Heart right ventricle (tissue), 16 donors: ENCODE data around the gene AQP9. TPM values are rescaled to one million over a fixed set of nuclear protein-coding genes. Genes with fewer than 3 reads are reported as not detected.

ENCODE experiments used
- ATAC-seq, 8 donors: fragments of 200-7000 bp; cut with Tn5 transposase; one replicate each; pipeline ENCODE4 v1.9.1; 2020; ENCODE audit warnings: mild to moderate bottlenecking in 8 of 8, moderate library complexity in 8 of 8, moderate number of reproducible peaks in 1 of 8
- DNase-seq, 2 donors: peaks; one replicate each; pipeline ENCODE4 v3.0.0-alpha.2; 2020
- H3K27ac ChIP-seq, 10 donors: fragments of 200-600 bp; sonication (generic) in 2 of 10; one replicate each; pipeline versions ENCODE4 v1.5.0 to v1.8.0; 2020 to 2022; ENCODE audit warnings: mild to moderate bottlenecking in 3 of 10
- H3K27me3 ChIP-seq, 7 donors: fragments of 200-600 bp; one replicate each; pipeline ENCODE4 v1.8.0; 2021 to 2022; ENCODE audit warnings: mild to moderate bottlenecking in 2 of 7
- H3K36me3 ChIP-seq, 9 donors: fragments of 200-600 bp; sonication (generic) in 1 of 9; one replicate each; pipeline versions ENCODE4 v1.5.0 to v1.8.0; 2020 to 2022; ENCODE audit warnings: mild to moderate bottlenecking in 2 of 9
- H3K4me1 ChIP-seq, 9 donors: fragments of 200-600 bp; sonication (generic) in 1 of 9; one replicate each; pipeline versions ENCODE4 v1.5.0 to v1.8.0; 2020 to 2022; ENCODE audit warnings: mild to moderate bottlenecking in 4 of 9
- H3K4me3 ChIP-seq, 10 donors: fragments of 200-600 bp; sonication (generic) in 2 of 10; one replicate each; pipeline versions ENCODE4 v1.5.0 to v1.8.0; 2020 to 2022; ENCODE audit warnings: mild to moderate bottlenecking in 7 of 10, moderate library complexity in 2 of 10
- H3K9me3 ChIP-seq, 11 donors: fragments of 200-600 bp in 10 of 11; sonication (generic) in 2 of 11; one replicate each; pipeline versions ENCODE4 v1.5.0 to v1.8.0; 2013 to 2022; ENCODE audit warnings: mild to moderate bottlenecking in 2 of 11, control low read depth in 1 of 11, moderate library complexity in 1 of 11
- CTCF ChIP-seq, 9 donors: fragments of 200-600 bp; sonication (generic) in 2 of 9; IDR thresholded peaks; one replicate each; pipeline versions ENCODE4 v1.5.0 to v1.8.0; 2021 to 2022; ENCODE audit warnings: antibody characterized with exemption in 9 of 9, mild to moderate bottlenecking in 5 of 9, moderate library complexity in 1 of 9
- WGBS, 2 donors: extraction: QIAGEN DNeasy Blood & Tissue Kit; methylation state at CpG; one replicate each; pipeline ENCODE4 v1.1.7; 2013; ENCODE audit warnings: inconsistent platforms in 1 of 2; 5-methylcytosine and 5-hydroxymethylcytosine counted together
- intact Hi-C, 10 donors: fragments of 100-400 bp; cut with DNase I; formaldehyde crosslinking; loops; one replicate each; pipeline versions ENCODE4 v1.11.1 to v1.14.2; 2022
- polyA plus RNA-seq, 2 donors: library from polyadenylated mRNA; stranded (reverse); fragments of 200-250 nt; gene quantifications; one replicate each; pipeline ENCODE4 v1.2.3, GENCODE V29; 2013
- total RNA-seq, 10 donors: library from RNA; stranded (reverse); fragmentation: NEBNext Ultra II Directional in 3 of 10; extraction: Animal tissue kit (Norgen Biotek cat#: 25700) in 3 of 10; gene quantifications; one replicate each; pipeline versions ENCODE4 v1.2.1 to v1.2.4, GENCODE V29; 2021 to 2023
- donor health status: Arrhythmogenic right ventricular cardiomyopathy.
- donor health status: ischemic (EF 13 %, LVEDD 7.1; RV severe dilation, severe dysfunction).
- donor health status: healthy with polysubstance abuse.
- donor health status: DM: no; HTN: yes; CAD: no.
- donor health status: DM: no; HTN: no; CAD: no.
- donor health status: ischemic (EF 25% LVEDD 6.9; RV normal size, moderate dysfunction).
- donor health status: ischemic (EF 25% LVEDD 5.7; RV mildly dilated, moderate dysfunction).
- donor health status: healthy.
- donor health status: DM: yes; HTN: yes; CAD: no.
- donor health status: Ischemic cardiomyopathy.
- donor health status: ischemic (EF 35%, LVEDD 5.7; RV mildly dilated, moderate dysfunction).
- donor health status: nonischemic (EF 11% LVEDD 7.7; RV severe dilation, severe dysfunction).
- donor health status: DM: yes; HTN: yes; CAD: no.
- donor health status: PGD.
- donor health status: ischemic (EF 29% LVEDD 5.4; RV normal size, mild dysfunction).
- donor health status: nonischemic (EF 23%, LVEDD 6.1; RV moderate dilation, normal function).

The AQP9 gene
- total and polyA plus RNA-seq, 12 donors, result 0.42 to 3.3 (median 0.87) TPM; not detected in 1

DNA sequence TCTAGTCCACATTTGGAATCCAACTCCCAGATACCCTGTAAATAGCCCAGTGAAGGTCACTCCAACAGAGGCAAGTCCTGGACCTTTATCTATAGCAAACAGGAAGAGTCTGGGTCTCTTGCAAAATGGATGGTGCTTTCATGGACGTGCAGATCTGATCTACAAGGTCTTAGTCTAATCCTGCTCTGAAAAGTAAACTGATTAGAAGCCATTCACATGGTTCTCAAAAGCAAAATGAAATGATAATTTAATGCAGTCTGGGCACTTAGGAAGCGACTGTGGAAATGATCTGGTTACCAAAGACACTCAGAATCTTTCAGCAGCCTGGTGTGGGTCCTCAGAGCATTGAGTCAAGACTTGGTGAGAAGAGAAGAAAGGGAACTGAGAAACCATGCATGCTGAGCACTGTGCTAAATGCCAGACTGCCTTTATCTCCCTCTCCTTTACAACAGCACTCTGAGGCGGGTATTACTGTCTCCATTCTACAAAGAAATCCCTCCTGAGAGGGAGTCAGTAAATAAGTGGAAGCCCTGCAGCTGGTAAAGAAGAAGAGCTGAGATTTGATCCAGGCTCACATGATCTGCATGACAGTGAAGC is 29.0 kb downstream of the AQP9 start:
- no peak for ATAC-seq
- peaks cover 0 to 15% (median 0%) of the 10 kb centered on the region in 9 donors for H3K36me3 ChIP-seq
- no peak overlapping the region for H3K4me3 ChIP-seq
- intact Hi-C loops, result no loop called here
- H3K27ac ChIP-seq, result no peak overlapping the region
- H3K4me1 ChIP-seq, result peaks cover 0 to 13% (median 8%) of the 10 kb centered on the region in 9 donors
- no peak for TF ChIP-seq CTCF (IDR thresholded peaks at IDR 0.05)
- 67 to 74% methylated on average over 3 of the region's 3 CpGs for WGBS, 2 donors
- H3K27me3 ChIP-seq, result peaks cover 0 to 8% (median 0%) of the 10 kb centered on the region in 7 donors
- H3K9me3 ChIP-seq, result no peaks in the 10 kb centered on the region
- no peak for DNase-seq

DNA sequence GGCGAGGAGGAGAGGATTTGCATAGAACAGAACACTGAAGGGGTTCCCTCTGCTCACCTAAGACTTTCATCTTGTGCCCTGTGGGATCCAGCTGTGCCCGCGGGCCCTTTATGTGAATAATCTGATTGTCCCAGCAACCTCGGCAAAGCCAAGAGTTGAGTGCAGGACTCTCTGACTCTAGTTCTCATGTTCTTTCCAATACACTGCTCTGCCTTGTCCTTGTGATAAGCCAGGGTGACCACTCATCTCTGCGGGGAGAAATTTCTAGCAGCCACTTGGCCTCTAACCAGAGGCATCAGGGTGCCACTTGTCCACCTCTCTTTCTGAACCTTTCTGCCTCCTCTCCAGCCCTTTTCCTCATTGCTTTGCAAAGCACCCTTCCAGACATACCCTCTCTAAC is 31.8 kb downstream of the AQP9 start:
- peaks cover 0 to 14% (median 4%) of the 10 kb centered on the region in 7 donors for H3K27me3 ChIP-seq
- whole genome bisulfite sequencing, 2 donors, result 72 to 81% methylated on average over 5 of the region's 5 CpGs
- peaks cover 0 to 25% (median 0%) of the 10 kb centered on the region in 9 donors for H3K36me3 ChIP-seq
- no peak for TF ChIP-seq CTCF (IDR thresholded peaks at IDR 0.05)
- H3K27ac ChIP-seq, result no peak overlapping the region
- no peak for DNase-seq
- no peak overlapping the region for H3K4me3 ChIP-seq
- intact Hi-C loops, result loop anchor here in 1 of 10 donors (5.0 kb wide), 1 partner anchor 53 kb away; no protein-coding TSS in a partner anchor
- ATAC-seq, result peak in 3 of 8 donors; percentile 39 to 79 (median 78)
- no peaks in the 10 kb centered on the region for H3K9me3 ChIP-seq
- peaks cover 0 to 13% (median 8%) of the 10 kb centered on the region in 9 donors for H3K4me1 ChIP-seq

DNA sequence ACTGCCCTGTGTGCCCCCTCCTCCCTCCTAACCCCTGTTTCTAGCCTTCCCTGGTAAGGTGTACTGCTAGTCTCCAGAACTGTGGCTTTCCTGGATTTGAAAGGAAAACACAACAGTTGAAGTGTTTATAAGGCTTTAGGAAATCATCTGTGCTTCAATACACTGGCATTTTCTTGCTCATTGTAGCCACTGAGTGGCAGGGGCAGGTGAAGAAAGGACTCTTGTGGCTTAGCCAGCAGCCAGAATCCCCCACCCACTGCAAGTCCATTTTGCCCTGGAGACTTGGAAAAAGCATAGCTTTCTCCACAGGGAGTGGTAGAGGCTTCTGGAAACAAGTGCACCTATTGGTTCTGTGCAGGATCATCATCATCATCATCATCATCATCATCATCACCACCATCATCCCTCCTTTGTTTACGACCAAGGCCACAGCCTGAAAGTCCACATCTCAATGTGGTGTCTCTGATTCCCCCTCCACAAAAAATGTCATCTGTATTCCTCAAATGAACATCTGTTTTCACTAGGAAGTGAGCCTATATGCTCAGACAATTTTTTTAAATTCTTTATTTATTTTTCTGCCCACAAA is 33.4 kb downstream of the AQP9 start:
- no peak overlapping the region for H3K27ac ChIP-seq
- TF ChIP-seq CTCF (IDR thresholded peaks at IDR 0.05), result no peak
- WGBS, 2 donors, result 92 to 100% methylated on average over 1 of the region's 1 CpG

DNA sequence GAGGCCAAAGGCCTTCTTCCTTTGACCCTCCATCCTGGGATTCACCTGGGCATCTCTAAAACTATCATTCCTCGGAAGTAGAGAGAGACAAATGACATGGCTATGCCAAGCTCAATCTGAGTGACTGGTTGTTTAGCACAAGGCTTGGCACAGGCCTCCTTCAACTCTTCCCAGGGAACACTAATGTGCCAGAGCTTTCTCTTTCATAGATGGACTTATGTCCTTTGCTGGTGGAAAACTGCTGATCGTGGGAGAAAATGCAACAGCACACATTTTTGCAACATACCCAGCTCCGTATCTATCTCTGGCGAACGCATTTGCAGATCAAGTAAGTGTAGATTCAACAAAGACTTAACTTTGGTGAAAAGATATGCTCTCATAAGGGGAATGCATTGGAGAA is 36.5 kb downstream of the AQP9 start:
- peaks cover 0 to 14% (median 3%) of the 10 kb centered on the region in 7 donors for H3K27me3 ChIP-seq
- no peaks in the 10 kb centered on the region for H3K4me1 ChIP-seq
- no peak for ATAC-seq
- H3K36me3 ChIP-seq, result peaks cover 0 to 25% (median 0%) of the 10 kb centered on the region in 9 donors
- intact Hi-C loops, result loop anchor here in 1 of 10 donors (5.0 kb wide), 1 partner anchor 57 kb away; no protein-coding TSS in a partner anchor
- no peaks in the 10 kb centered on the region for H3K9me3 ChIP-seq
- H3K4me3 ChIP-seq, result no peak overlapping the region
- no peak overlapping the region for H3K27ac ChIP-seq
- TF ChIP-seq CTCF (IDR thresholded peaks at IDR 0.05), result no peak
- WGBS, 2 donors, result 96 to 97% methylated on average over 5 of the region's 5 CpGs
- no peak for DNase-seq

More for the DNA sequence above, 33.4 kb downstream of the AQP9 start:
- H3K9me3 ChIP-seq, result no peaks in the 10 kb centered on the region
- peaks cover 0 to 32% (median 0%) of the 10 kb centered on the region in 9 donors for H3K36me3 ChIP-seq
- ATAC-seq (no peak), DNase-seq (no peak)
- H3K4me1 ChIP-seq, result peaks cover 0 to 3% (median 0%) of the 10 kb centered on the region in 9 donors
- peaks cover 0 to 14% (median 3%) of the 10 kb centered on the region in 7 donors for H3K27me3 ChIP-seq
- H3K4me3 ChIP-seq, result no peak overlapping the region
- intact Hi-C loops, result loop anchor here in 1 of 10 donors (5.0 kb wide), 1 partner anchor 54 kb away; no protein-coding TSS in a partner anchor
